Measurements from ENCODE around the gene MOSMO. TPM values are rescaled to one million over a fixed set of nuclear protein-coding genes. Genes with fewer than 3 reads are reported as not detected.

MOSMO gene
- total and polyA plus RNA-seq, 2 donors (not counting 1 experiment from before 2014, with no cell fraction given), result 13.0 to 20.2 TPM

GRCh38 chr16:21973945-21974344 is 34.0 kb upstream of the MOSMO start:
- DNase-seq (no peak), ATAC-seq (ENCODE audit: low read depth) (no peak)
- Mint-ChIP-seq H3K27me3 (no peaks in the 10 kb centered on the region), H3K27ac (no peak overlapping the region), H3K4me1 (no peaks in the 10 kb centered on the region), H3K4me3 (no peak overlapping the region), H3K9me3 (ENCODE audit: insufficient read depth) (no peaks in the 10 kb centered on the region)
- ChIA-PET POLR2A (no interaction called here), CTCF (no interaction called here)
- peaks cover 20 to 99% of the 10 kb centered on the region in 2 experiments for H3K36me3 ChIP-seq (replicated peaks in 1 of 2; ENCODE audit: control extremely low read depth in 1 of 2, control insufficient read depth in 1 of 2, extremely low read depth in 1 of 2, insufficient read depth in 2 of 2, low read length in 1 of 2)
- no peaks in the 10 kb centered on the region for H4K20me1 ChIP-seq (ENCODE audit: control insufficient read depth, insufficient read depth, low read length, poor library complexity, severe bottlenecking)
- no CpG with 5 or more reads among the region's 2 CpGs for WGBS (ENCODE audit: insufficient coverage)
- H3K27ac ChIP-seq (ENCODE audit: low read length in 2 of 2), result no peak overlapping the region
- H3K4me2 ChIP-seq (replicated peaks; ENCODE audit: low read depth, low read length, poor library complexity, severe bottlenecking), result no peak overlapping the region
- no peaks in the 10 kb centered on the region for H3K4me1 ChIP-seq (ENCODE audit: control insufficient read depth in 2 of 2, insufficient read depth in 2 of 2, low read length in 2 of 2)
- no peak overlapping the region for H2AFZ ChIP-seq (ENCODE audit: insufficient read depth, low read depth, low read length, poor library complexity, severe bottlenecking)
- H3K9ac ChIP-seq (ENCODE audit: low read length), result no peak overlapping the region
- TF ChIP-seq EZH2 (IDR thresholded peaks at IDR 0.05; ENCODE audit: borderline replicate concordance, insufficient read depth, low read depth, low read length, poor library complexity, severe bottlenecking), result no peak
- no peak for TF ChIP-seq CTCF (IDR thresholded peaks at IDR 0.05)
- no peaks in the 10 kb centered on the region for H3K27me3 ChIP-seq (replicated peaks in 1 of 4; ENCODE audit: control extremely low read depth in 1 of 4, control insufficient read depth in 3 of 4, insufficient read depth in 4 of 4, low read length in 3 of 4)
- H3K9me3 ChIP-seq (ENCODE audit: control extremely low read depth in 1 of 3, control insufficient read depth in 2 of 3, insufficient read depth in 1 of 3, low read length in 2 of 3), result no peaks in the 10 kb centered on the region
- intact Hi-C loops (cut with micrococcal nuclease), result no loop called here
- no peaks in the 10 kb centered on the region for H3K79me2 ChIP-seq (ENCODE audit: control insufficient read depth, insufficient read depth, low read length)
- H3K4me3 ChIP-seq (ENCODE audit: control extremely low read depth in 1 of 5, extremely low read depth in 1 of 5, insufficient read depth in 1 of 5, low read depth in 2 of 5, low read length in 4 of 5), result no peak overlapping the region

- Histone ChIP-seq H3K9me3 (ENCODE audit: control extremely low read depth in 1 of 3, control insufficient read depth in 2 of 3, insufficient read depth in 1 of 3, low read length in 2 of 3) (no peaks in the 10 kb centered on the region), H3K9ac (ENCODE audit: low read length) (no peak overlapping the region), H3K36me3 (replicated peaks in 1 of 2; ENCODE audit: control extremely low read depth in 1 of 2, control insufficient read depth in 1 of 2, extremely low read depth in 1 of 2, insufficient read depth in 2 of 2, low read length in 1 of 2) (peaks cover 13 to 91% of the 10 kb centered on the region in 2 experiments), H3K4me1 (ENCODE audit: control insufficient read depth in 2 of 2, insufficient read depth in 2 of 2, low read length in 2 of 2) (no peaks in the 10 kb centered on the region), H3K4me3 (ENCODE audit: control extremely low read depth in 1 of 5, extremely low read depth in 1 of 5, insufficient read depth in 1 of 5, low read depth in 2 of 5, low read length in 4 of 5) (no peak overlapping the region), H2AFZ (ENCODE audit: insufficient read depth, low read depth, low read length, poor library complexity, severe bottlenecking) (no peak overlapping the region), H4K20me1 (ENCODE audit: control insufficient read depth, insufficient read depth, low read length, poor library complexity, severe bottlenecking) (no peaks in the 10 kb centered on the region), H3K79me2 (ENCODE audit: control insufficient read depth, insufficient read depth, low read length) (no peaks in the 10 kb centered on the region), H3K27me3 (replicated peaks in 1 of 4; ENCODE audit: control extremely low read depth in 1 of 4, control insufficient read depth in 3 of 4, insufficient read depth in 4 of 4, low read length in 3 of 4) (no peaks in the 10 kb centered on the region), H3K4me2 (replicated peaks; ENCODE audit: low read depth, low read length, poor library complexity, severe bottlenecking) (no peak overlapping the region), H3K27ac (ENCODE audit: low read length in 2 of 2) (no peak overlapping the region)
- no peak for DNase-seq
- no peak for ATAC-seq (ENCODE audit: low read depth)
- ChIA-PET CTCF (no interaction called here), POLR2A (no interaction called here)
- H3K4me3 Mint-ChIP-seq, result no peak overlapping the region
- no peaks in the 10 kb centered on the region for H3K4me1 Mint-ChIP-seq
- 94% methylated on average over 4 of the region's 4 CpGs for WGBS (ENCODE audit: insufficient coverage)
- intact Hi-C loops (cut with micrococcal nuclease), result no loop called here
- H3K27me3 Mint-ChIP-seq, result no peaks in the 10 kb centered on the region
- no peaks in the 10 kb centered on the region for H3K9me3 Mint-ChIP-seq (ENCODE audit: insufficient read depth)
- no peak for TF ChIP-seq EZH2 (IDR thresholded peaks at IDR 0.05; ENCODE audit: borderline replicate concordance, insufficient read depth, low read depth, low read length, poor library complexity, severe bottlenecking)
- no peak for TF ChIP-seq CTCF (IDR thresholded peaks at IDR 0.05)
- no peak overlapping the region for H3K27ac Mint-ChIP-seq
Observed at GRCh38 chr16:21980032-21980431, 27.9 kb upstream of the MOSMO start.
